HG03095 (cell line): Measurements from ENCODE around the gene FHIT.

Experiments
- ATAC-seq: cut with Tn5 transposase; IDR thresholded peaks from one replicate; pipeline ENCODE4 v1.9.1; 2021; ENCODE audit warnings: moderate library complexity; ENCODE audit not compliant: unreplicated experiment

FHIT gene

GRCh38 chr3:59772416-59773408 lies 1478.5 kb downstream of the FHIT start:
- no peak for ATAC-seq

- no peak for ATAC-seq
Observed at GRCh38 chr3:59771768-59772181, 1479.5 kb downstream of the FHIT start.

- ATAC-seq = no peak
Observed at GRCh38 chr3:59769127-59769750, 1482.0 kb downstream of the FHIT start.

- no peak for ATAC-seq
Observed at GRCh38 chr3:59766200-59766872, 1484.9 kb downstream of the FHIT start.

- no peak for ATAC-seq
Observed at GRCh38 chr3:59764171-59764570, 1487.1 kb downstream of the FHIT start.

- ATAC-seq = no peak
Observed at GRCh38 chr3:59762941-59763340, 1488.3 kb downstream of the FHIT start.

GRCh38 chr3:59759298-59760031 lies 1491.8 kb downstream of the FHIT start:
- no peak for ATAC-seq

GRCh38 chr3:59758672-59759071 lies 1492.6 kb downstream of the FHIT start:
- no peak for ATAC-seq

GRCh38 chr3:59756934-59757333 lies 1494.3 kb downstream of the FHIT start:
- ATAC-seq = no peak

GRCh38 chr3:59754456-59755129 lies 1496.7 kb downstream of the FHIT start:
- no peak for ATAC-seq

- ATAC-seq = no peak
Observed at GRCh38 chr3:59753808-59754450, 1497.3 kb downstream of the FHIT start.

- no peak for ATAC-seq
Observed at GRCh38 chr3:59752925-59753324, 1498.3 kb downstream of the FHIT start.

GRCh38 chr3:59751606-59752005 lies 1499.6 kb downstream of the FHIT start:
- ATAC-seq = no peak

GRCh38 chr3:59750391-59750790 lies 1500.9 kb downstream of the FHIT start:
- ATAC-seq = no peak

GRCh38 chr3:59749291-59749690 lies 1502.0 kb downstream of the FHIT start:
- ATAC-seq = no peak

GRCh38 chr3:59746585-59746984 lies 1504.7 kb downstream of the FHIT start:
- no peak for ATAC-seq

- no peak for ATAC-seq
Observed at GRCh38 chr3:59737241-59737640, 1514.0 kb downstream of the FHIT start.

GRCh38 chr3:59734061-59734460 lies 1517.2 kb downstream of the FHIT start:
- no peak for ATAC-seq

- no peak for ATAC-seq
Observed at GRCh38 chr3:59733041-59733809, 1518.0 kb downstream of the FHIT start.
